ENCODE measurements around the gene SHANK1. TPM values are rescaled to one million over a fixed set of nuclear protein-coding genes. Genes with fewer than 3 reads are reported as not detected.

Gene SHANK1
- 0.07 to 0.35 TPM (median 0.20 TPM) in 5 replicates for total RNA-seq (2022; extraction: Qiagen RNA extraction; ENCODE audit: low read depth)

GRCh38 chr19:50719566-50719965 lies at the start of gene SHANK1:
SHANK1 (minus strand) TSS chr19:50719802; CDS start chr19:50716919, 2,883 bp downstream.

DNA sequence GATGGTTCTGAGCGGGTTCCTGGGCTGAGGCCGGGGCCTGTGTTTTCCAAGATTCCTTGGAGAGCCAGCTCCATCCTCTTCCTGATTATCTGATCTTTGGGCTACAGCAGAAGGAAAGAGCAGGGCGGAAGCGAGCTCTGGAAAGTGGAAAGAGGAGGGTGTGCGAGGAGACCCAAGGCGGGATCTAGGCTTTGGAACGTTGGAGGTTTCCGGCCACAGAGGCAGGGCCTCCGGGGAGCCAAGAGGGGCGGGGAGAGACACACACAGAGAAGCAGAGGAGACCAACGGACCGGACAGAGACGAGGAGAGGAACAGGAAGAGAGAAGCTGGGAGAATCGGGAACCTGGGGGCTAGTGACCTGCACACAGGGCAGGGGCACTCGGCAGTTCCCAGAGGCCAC lies 3.5 kb upstream of the SHANK1 start, which contains the start of gene CLEC11A:
Gene CLEC11A (plus strand): TSS at position 296 of the 400 bp plus-strand sequence. CDS start 162 bp downstream, outside the sequence.

GRCh38 chr19:50649433-50650391 lies 69.9 kb downstream of the SHANK1 start, which contains the start of gene C19orf81:
C19orf81 (plus strand) TSS chr19:50649445; CDS start chr19:50649445, 0 bp downstream.

GRCh38 chr19:50639121-50640112 lies 80.2 kb downstream of the SHANK1 start, which contains the start of gene SYT3:
SYT3 (minus strand) TSS chr19:50639881; CDS start chr19:50637411, 2,470 bp downstream.

Other genes starting within 250 kb of the SHANK1 start
- gene EMC10, start 243.3 kb downstream of the SHANK1 start, total RNA-seq (2022; extraction: Qiagen RNA extraction; ENCODE audit: low read depth), result 104 to 161 TPM (median 149 TPM) in 5 replicates
- gene GARIN5A, start 243.0 kb downstream of the SHANK1 start, total RNA-seq (2022; extraction: Qiagen RNA extraction; ENCODE audit: low read depth), result 1.9 to 2.3 TPM (median 2.2 TPM) in 5 replicates
- 52.1 to 89.0 TPM (median 82.4 TPM) in 5 replicates for gene JOSD2, start 208.6 kb downstream of the SHANK1 start, total RNA-seq (2022; extraction: Qiagen RNA extraction; ENCODE audit: low read depth)
- not detected in 5 replicates for gene ASPDH, start 205.9 kb downstream of the SHANK1 start, total RNA-seq (2022; extraction: Qiagen RNA extraction; ENCODE audit: low read depth)
- gene LRRC4B, start 151.4 kb downstream of the SHANK1 start, total RNA-seq (2022; extraction: Qiagen RNA extraction; ENCODE audit: low read depth), result 0.31 to 0.76 TPM (median 0.60 TPM) in 5 replicates
- 0.36 to 0.76 TPM (median 0.51 TPM) in 5 replicates for gene SYT3, start 79.9 kb downstream of the SHANK1 start, total RNA-seq (2022; extraction: Qiagen RNA extraction; ENCODE audit: low read depth)
- gene C19orf81, start 70.4 kb downstream of the SHANK1 start, total RNA-seq (2022; extraction: Qiagen RNA extraction; ENCODE audit: low read depth), result 4.4 to 11.2 TPM (median 9.5 TPM) in 5 replicates
- gene CLEC11A, start 3.6 kb upstream of the SHANK1 start, total RNA-seq (2022; extraction: Qiagen RNA extraction; ENCODE audit: low read depth), result 5.1 to 9.7 TPM (median 9.2 TPM) in 5 replicates
- gene GPR32, start 50.7 kb upstream of the SHANK1 start, total RNA-seq (2022; extraction: Qiagen RNA extraction; ENCODE audit: low read depth), result not detected in 5 replicates
- gene ACP4, start 70.6 kb upstream of the SHANK1 start, total RNA-seq (2022; extraction: Qiagen RNA extraction; ENCODE audit: low read depth), result not detected in 5 replicates
- 0.10 to 0.41 TPM (median 0.16 TPM) in 3 of 5 replicates, not detected in the others for gene KLK1, start 104.0 kb upstream of the SHANK1 start, total RNA-seq (2022; extraction: Qiagen RNA extraction; ENCODE audit: low read depth)
- not detected in 5 replicates for gene KLK15, start 113.8 kb upstream of the SHANK1 start, total RNA-seq (2022; extraction: Qiagen RNA extraction; ENCODE audit: low read depth)
- not detected in 5 replicates for gene KLK3, start 135.1 kb upstream of the SHANK1 start, total RNA-seq (2022; extraction: Qiagen RNA extraction; ENCODE audit: low read depth)
- 0.03 TPM in 1 of 5 replicates, not detected in the others for gene KLK2, start 153.6 kb upstream of the SHANK1 start, total RNA-seq (2022; extraction: Qiagen RNA extraction; ENCODE audit: low read depth)
- 0.14 to 0.22 TPM in 2 of 5 replicates, not detected in the others for gene KLK4, start 191.6 kb upstream of the SHANK1 start, total RNA-seq (2022; extraction: Qiagen RNA extraction; ENCODE audit: low read depth)
- gene KLK5, start 233.2 kb upstream of the SHANK1 start, total RNA-seq (2022; extraction: Qiagen RNA extraction; ENCODE audit: low read depth), result 0.17 TPM in 1 of 5 replicates, not detected in the others
- gene KLK6, start 249.8 kb upstream of the SHANK1 start, total RNA-seq (2022; extraction: Qiagen RNA extraction; ENCODE audit: low read depth), result 0.21 to 0.82 TPM (median 0.33 TPM) in 4 of 5 replicates, not detected in the other